Testis (tissue), 2 donors: ENCODE measurements around the gene CUBN.

Experiments used
- POLR2A ChIP-seq: fragments of 450-650 bp; IDR thresholded peaks from one replicate; pipeline ENCODE4 v1.6.1; 2017; ENCODE audit warnings: antibody characterized with exemption, mild to moderate bottlenecking, moderate library complexity
- TF ChIP-seq, protein P1 (sequence below), 3 experiments: fragments of 450-650 bp in 2 of 3; fragments of 200-600 bp in 1 of 3; sonication (generic) in 1 of 3; IDR thresholded peaks; one replicate each; pipeline ENCODE4 v1.5.1; 2016 to 2019; ENCODE audit warnings: antibody characterized with exemption in 3 of 3, mild to moderate bottlenecking in 2 of 3, moderate library complexity in 1 of 3

DNA sequence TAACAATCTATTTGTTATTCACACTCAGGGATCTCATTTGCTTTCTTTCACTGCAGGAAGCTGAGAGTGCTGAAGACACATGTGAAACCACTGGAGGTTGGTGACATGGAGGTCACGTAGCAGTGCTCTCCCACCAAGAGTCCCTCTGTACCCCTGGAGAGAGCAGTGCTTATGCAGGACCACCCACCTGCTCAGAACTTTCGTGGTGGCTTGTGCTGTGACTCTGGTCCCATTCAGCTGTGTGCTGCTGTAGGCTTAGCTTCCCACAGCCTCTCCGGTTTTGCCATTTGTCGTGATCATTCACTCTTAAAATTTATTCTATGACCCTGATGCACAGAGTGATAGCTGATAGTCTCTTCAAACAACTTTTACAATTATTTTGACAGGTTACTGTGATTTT is 216.3 kb downstream of the CUBN start:
- no peak for TF ChIP-seq POLR2A
- TF ChIP-seq, protein P1, sequence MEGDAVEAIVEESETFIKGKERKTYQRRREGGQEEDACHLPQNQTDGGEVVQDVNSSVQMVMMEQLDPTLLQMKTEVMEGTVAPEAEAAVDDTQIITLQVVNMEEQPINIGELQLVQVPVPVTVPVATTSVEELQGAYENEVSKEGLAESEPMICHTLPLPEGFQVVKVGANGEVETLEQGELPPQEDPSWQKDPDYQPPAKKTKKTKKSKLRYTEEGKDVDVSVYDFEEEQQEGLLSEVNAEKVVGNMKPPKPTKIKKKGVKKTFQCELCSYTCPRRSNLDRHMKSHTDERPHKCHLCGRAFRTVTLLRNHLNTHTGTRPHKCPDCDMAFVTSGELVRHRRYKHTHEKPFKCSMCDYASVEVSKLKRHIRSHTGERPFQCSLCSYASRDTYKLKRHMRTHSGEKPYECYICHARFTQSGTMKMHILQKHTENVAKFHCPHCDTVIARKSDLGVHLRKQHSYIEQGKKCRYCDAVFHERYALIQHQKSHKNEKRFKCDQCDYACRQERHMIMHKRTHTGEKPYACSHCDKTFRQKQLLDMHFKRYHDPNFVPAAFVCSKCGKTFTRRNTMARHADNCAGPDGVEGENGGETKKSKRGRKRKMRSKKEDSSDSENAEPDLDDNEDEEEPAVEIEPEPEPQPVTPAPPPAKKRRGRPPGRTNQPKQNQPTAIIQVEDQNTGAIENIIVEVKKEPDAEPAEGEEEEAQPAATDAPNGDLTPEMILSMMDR (IDR thresholded peaks at IDR 0.05): no peak
